GM19467 (cell line): ENCODE data around the gene GRM7.

Experiments
- ATAC-seq: cut with Tn5 transposase; IDR thresholded peaks from one replicate; pipeline ENCODE4 v1.9.1; 2021; ENCODE audit warnings: mild to moderate bottlenecking, moderate library complexity; ENCODE audit not compliant: unreplicated experiment

Gene GRM7

DNA sequence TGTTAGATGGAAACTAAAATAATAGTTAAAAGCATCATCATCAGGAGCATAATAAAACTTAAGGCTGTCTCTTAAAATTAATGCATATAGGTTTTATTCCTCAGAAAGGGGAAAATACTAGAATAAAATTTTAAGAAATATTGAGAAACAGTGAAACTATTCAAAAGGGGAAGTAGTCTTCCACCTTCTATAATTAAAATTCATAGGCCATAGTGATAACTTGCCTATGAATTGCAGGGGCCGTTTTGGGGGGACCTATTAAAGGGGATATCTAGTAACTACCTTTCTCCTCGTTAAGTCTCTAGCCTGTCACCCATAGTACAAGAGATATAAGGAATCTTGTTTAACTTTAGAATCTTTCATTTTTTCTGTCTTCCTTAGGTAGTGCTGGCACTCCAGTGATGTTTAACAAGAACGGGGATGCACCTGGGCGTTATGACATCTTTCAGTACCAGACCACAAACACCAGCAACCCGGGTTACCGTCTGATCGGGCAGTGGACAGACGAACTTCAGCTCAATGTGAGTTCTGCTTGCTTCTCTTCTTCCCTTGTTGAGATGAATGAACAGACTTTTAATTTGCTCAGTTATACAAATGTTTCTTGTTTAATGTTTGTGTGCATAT lies 600.4 kb downstream of the GRM7 start:
- ATAC-seq: no peak

- ATAC-seq: no peak
Measured at GRCh38 chr3:7469866-7470265, 609.0 kb downstream of the GRM7 start.

- ATAC-seq: no peak
Measured at GRCh38 chr3:7484636-7485035, 623.7 kb downstream of the GRM7 start.

DNA sequence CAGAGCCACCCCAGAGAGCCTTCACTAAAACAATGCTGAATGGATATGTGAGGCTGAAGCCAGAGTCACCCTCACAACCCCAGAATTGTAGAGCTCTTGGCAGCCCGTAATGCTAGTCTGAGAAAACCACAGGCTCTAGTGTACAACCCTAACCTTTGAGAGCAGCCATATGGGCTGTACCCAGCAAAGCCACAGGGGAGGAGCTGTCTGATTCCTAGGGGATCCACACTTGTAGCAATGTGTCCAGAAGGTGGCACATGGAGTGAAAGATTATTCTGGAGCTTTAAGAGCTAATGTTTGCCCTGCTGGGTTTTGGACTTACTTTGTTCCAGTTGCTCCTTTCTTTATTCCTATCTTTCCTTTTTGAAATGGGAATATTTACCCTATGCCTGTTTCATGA lies 626.8 kb downstream of the GRM7 start:
- ATAC-seq: no peak

DNA sequence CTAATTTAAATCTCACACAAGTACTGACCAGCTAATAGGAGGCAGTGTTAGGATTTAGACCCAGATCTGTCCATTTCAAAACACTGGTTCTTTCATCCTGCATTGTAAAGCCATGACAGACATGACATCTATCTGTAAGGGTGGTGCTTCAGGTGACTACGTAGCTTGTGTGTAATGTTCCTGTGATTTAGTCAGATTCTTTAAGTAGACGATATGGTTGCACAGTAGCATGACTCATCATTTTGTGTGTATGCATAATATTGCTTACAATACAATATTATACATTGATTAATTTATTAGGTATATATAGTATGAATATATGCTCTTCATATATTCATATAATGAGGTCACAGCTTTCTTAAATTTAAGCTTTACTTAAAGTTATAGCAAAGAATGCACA lies 628.5 kb downstream of the GRM7 start:
- no peak for ATAC-seq

- no peak for ATAC-seq
Measured at GRCh38 chr3:7498715-7499114, 637.8 kb downstream of the GRM7 start.

- no peak for ATAC-seq
Measured at GRCh38 chr3:7503431-7503830, 642.5 kb downstream of the GRM7 start.

GRCh38 chr3:7504886-7505775 lies 644.2 kb downstream of the GRM7 start:
- no peak for ATAC-seq

DNA sequence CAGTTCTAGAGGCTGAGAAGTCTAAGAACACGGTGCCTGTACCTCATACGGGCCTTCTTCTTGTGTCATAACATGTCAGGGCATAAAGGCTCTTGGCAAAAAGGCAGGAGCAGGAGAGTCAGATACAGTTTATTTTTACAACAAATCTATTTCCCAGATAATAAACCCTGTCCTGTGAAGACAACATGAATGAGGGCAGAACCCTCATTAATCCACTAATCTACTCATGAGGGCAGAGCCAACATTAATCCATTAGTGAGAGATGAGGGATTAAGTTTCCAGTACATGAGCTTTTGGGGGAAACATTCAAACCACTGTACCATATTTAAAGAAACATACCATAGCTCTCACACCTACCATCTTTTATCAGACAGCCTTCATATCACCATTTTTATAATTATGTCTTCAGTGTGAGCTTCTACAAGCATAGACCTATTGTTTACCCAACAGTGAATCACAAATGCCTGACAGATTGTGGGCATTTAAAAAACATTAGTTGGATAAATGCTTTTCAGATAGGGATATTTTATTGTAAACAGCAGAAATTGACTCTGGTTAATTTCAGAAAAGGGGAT lies 645.8 kb downstream of the GRM7 start:
- ATAC-seq: no peak

- ATAC-seq: no peak
Measured at GRCh38 chr3:7508821-7509220, 647.9 kb downstream of the GRM7 start.

DNA sequence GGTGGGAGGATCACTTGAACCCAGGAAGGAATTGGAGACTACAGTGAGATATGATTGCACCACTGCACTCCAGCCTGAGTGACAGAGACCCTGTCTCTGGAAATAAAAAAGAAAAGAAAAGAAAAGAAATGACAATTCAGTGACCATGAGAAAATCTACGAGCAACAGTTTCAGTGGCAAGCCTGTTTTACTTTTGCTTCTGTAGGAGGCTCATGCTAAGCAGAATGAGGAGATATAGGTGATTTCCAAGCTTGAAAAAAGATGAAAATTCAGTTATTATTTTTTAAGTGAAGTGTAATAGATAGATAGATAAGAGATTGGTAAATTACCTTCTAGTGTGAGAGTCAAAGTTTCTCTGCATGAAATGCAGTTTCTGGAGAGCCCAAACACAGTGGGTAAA lies 651.1 kb downstream of the GRM7 start:
- ATAC-seq: no peak

- no peak for ATAC-seq
Measured at GRCh38 chr3:7518026-7518425, 657.1 kb downstream of the GRM7 start.

GRCh38 chr3:7518456-7518855 lies 657.5 kb downstream of the GRM7 start:
- ATAC-seq: no peak

DNA sequence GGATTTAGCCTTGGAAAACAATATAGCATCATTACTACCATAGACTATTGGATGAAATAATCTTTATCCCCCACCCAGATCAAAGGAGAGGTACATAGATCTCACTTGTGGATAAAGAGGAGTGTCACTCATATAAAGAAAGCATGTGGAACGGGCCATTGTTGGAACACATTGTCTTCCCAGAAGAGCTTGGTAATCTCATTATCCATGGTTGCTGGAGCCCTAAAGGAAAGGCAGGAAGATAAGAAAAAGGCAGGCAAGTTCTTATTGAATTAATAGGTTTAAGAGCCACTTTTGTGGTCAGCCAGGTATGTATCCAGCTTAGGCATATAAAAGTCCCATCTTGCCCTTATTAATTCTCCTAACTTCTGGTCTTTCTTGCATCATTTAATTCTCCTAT lies 659.1 kb downstream of the GRM7 start:
- no peak for ATAC-seq

DNA sequence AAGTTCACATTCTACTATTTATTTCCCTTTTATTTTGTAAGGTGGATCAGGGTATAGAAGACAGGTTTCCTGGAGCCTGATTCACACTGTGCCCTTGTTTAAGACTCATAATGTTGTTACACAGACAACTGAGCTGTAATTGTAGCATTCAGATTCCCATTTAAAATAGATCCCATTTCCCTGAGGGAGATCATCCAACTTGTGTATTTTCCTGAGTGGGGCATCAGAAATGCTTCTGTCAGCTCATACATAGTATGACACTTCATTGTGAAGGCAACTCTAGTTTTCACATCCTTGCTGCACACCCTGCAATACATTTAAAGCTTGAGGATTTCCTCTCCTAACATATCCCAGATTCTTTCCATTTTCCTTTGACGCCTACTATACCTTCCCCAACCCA lies 659.7 kb downstream of the GRM7 start:
- ATAC-seq: no peak

DNA sequence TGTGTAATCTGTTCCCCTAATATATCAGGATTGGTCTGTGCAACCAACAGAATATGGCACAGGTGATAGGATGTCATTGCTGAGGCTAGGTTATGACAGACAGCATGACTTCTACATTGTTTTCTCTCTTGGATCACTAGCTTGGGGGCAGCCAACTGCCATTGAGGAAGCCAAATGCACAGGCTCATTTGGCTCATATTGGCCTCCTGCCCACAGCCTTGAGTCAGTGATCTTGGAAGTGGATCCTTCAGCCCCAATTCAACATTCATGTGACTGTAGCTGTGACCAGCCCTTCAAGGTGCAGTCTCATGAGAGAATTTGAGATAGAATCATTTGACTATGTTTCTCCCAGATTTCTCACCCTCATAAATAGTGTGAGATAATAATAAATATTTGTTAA lies 675.6 kb downstream of the GRM7 start:
- no peak for ATAC-seq

DNA sequence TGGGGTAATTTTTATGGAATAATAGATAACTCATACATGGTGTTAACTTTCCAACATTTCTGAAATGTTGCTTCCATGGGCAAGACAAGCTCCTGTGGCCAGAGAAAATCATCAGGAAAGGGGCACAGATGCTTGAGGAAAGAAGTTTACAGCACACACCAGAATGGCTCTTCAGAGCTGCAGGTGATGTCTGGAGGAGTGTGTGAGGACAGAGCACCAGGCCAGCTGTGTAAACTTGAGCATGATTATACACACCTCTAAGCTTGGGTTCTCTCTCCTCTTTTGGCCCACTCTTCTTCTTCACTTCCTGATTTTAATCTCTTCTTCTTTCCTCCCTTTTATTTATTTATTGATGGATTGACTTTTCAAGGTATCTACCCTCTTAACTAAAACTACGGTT lies 676.0 kb downstream of the GRM7 start:
- no peak for ATAC-seq

GRCh38 chr3:7543294-7543880 lies 682.5 kb downstream of the GRM7 start:
- ATAC-seq: no peak

- ATAC-seq: no peak
Measured at GRCh38 chr3:7545334-7545733, 684.4 kb downstream of the GRM7 start.

DNA sequence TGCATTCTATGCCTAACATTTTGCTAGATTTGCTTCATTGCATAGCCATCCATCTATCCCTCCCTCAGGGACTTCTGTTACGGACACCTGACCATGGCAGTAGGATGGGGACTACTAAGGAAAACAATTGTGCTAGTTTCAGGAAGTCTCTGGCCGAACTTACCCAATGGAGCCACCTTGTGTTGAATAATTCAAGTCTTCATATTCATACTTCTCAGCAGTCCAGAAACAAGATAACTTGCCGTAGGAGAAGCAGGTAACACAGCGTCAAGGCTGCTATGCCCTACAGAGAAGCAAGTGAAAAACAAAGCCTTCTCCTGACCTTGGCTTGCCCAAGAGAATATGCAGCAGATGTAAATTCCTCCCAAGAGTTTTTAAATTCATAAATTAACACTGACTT lies 685.3 kb downstream of the GRM7 start:
- no peak for ATAC-seq

GRCh38 chr3:7547826-7548225 lies 686.9 kb downstream of the GRM7 start:
- no peak for ATAC-seq

- ATAC-seq: no peak
Measured at GRCh38 chr3:7562892-7563291, 702.0 kb downstream of the GRM7 start.
